Activated T-cell treated with anti-CD3 and anti-CD28 coated beads, Interleukin-2, amount 50 U/mL, for 4 hours (primary cell): ENCODE results near the gene CRPPA. TPM values are rescaled to one million over a fixed set of nuclear protein-coding genes. Genes with fewer than 3 reads are reported as not detected.
"Not testable (repeated sequence)": the region's sequence is repeated elsewhere in the genome, so short reads cannot be mapped to it uniquely, and the experiment has no call there.

Experiments
- ATAC-seq, 2 donors: fragments of 200-7000 bp; cut with Tn5 transposase; one replicate each; pipeline ENCODE4 v1.10.0; 2021
- DNase-seq: peaks from one replicate; pipeline ENCODE4 v3.0.0-alpha.2; 2020
- H3K27me3 Mint-ChIP-seq: one replicate; pipeline ENCODE4 v1.8.0; 2021; ENCODE audit warnings: low read depth, mixed read lengths
- H3K36me3 Mint-ChIP-seq: one replicate; pipeline ENCODE4 v1.8.0; 2022; ENCODE audit warnings: mixed read lengths; ENCODE audit not compliant: insufficient read depth
- H3K4me1 Mint-ChIP-seq: one replicate; pipeline ENCODE4 v1.8.0; 2021; ENCODE audit warnings: low read depth, mixed read lengths
- H3K4me3 Mint-ChIP-seq: one replicate; pipeline ENCODE4 v1.8.0; 2021; ENCODE audit warnings: mild to moderate bottlenecking, moderate library complexity, mixed read lengths
- H3K9me3 Mint-ChIP-seq: one replicate; pipeline ENCODE4 v1.8.0; 2021; ENCODE audit warnings: mixed read lengths
- total RNA-seq, 3 donors: library from RNA; stranded (reverse); gene quantifications; one replicate each; pipeline ENCODE4 v1.2.1, GENCODE V29; 2021

CRPPA gene
- total RNA-seq, 3 donors from 2014 or later = 0.46 to 1.2 (median 1.2) TPM

GRCh38 chr7:16397501-16398145 lies 23.7 kb downstream of the CRPPA start:
- DNase-seq = no peak
- peaks cover 28% of the 10 kb centered on the region for H3K9me3 Mint-ChIP-seq
- no peaks in the 10 kb centered on the region for H3K4me1 Mint-ChIP-seq

GRCh38 chr7:16396766-16397500 lies 24.4 kb downstream of the CRPPA start:
- no peaks in the 10 kb centered on the region for H3K27me3 Mint-ChIP-seq
- H3K4me1 Mint-ChIP-seq = no peaks in the 10 kb centered on the region
- ATAC-seq (no peak), DNase-seq (no peak)
- peaks cover 21% of the 10 kb centered on the region for H3K9me3 Mint-ChIP-seq
- peaks cover 2% of the 10 kb centered on the region for H3K36me3 Mint-ChIP-seq
- no peak overlapping the region for H3K4me3 Mint-ChIP-seq

More at GRCh38 chr7:16397501-16398145, 23.7 kb downstream of the CRPPA start:
- Mint-ChIP-seq H3K4me3 (no peak overlapping the region), H3K27me3 (no peaks in the 10 kb centered on the region), H3K36me3 (peaks cover 2% of the 10 kb centered on the region)
- ATAC-seq = no peak

DNA sequence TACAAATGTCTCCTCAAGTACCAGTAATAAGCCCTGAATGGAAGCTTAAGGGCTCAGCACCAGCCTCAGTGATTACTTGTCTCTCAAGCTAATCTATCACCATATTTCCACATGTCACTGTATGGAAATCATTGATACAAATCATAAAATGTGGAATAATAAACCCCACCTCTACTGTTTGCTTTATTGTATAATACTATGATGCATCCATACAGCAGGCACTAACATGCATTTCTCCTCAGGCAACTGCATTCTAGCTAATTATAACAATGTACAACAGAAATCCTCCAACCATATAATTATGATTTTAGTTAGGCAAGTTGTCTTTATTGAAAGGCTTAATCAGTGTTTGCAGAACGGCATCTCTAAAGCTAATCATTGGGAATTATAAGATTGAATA lies 26.2 kb downstream of the CRPPA start:
- H3K4me1 Mint-ChIP-seq = no peaks in the 10 kb centered on the region

GRCh38 chr7:16393862-16394422 lies 27.4 kb downstream of the CRPPA start:
- Mint-ChIP-seq H3K9me3 (peaks cover 13% of the 10 kb centered on the region), H3K4me3 (no peak overlapping the region), H3K27me3 (no peaks in the 10 kb centered on the region), H3K4me1 (no peaks in the 10 kb centered on the region), H3K36me3 (peaks cover 2% of the 10 kb centered on the region)
- no peak for ATAC-seq
- DNase-seq = no peak

More for the DNA sequence above, 26.2 kb downstream of the CRPPA start:
- Mint-ChIP-seq H3K27me3 (no peaks in the 10 kb centered on the region), H3K9me3 (peaks cover 16% of the 10 kb centered on the region), H3K36me3 (peaks cover 2% of the 10 kb centered on the region), H3K4me3 (no peak overlapping the region)
- ATAC-seq (no peak), DNase-seq (no peak)

GRCh38 chr7:16392990-16393523 lies 28.3 kb downstream of the CRPPA start:
- no peaks in the 10 kb centered on the region for H3K4me1 Mint-ChIP-seq
- DNase-seq (no peak), ATAC-seq (no peak)
- H3K27me3 Mint-ChIP-seq = no peaks in the 10 kb centered on the region
- H3K9me3 Mint-ChIP-seq = peaks cover 16% of the 10 kb centered on the region
- H3K36me3 Mint-ChIP-seq = peaks cover 2% of the 10 kb centered on the region
- H3K4me3 Mint-ChIP-seq = no peak overlapping the region

DNA sequence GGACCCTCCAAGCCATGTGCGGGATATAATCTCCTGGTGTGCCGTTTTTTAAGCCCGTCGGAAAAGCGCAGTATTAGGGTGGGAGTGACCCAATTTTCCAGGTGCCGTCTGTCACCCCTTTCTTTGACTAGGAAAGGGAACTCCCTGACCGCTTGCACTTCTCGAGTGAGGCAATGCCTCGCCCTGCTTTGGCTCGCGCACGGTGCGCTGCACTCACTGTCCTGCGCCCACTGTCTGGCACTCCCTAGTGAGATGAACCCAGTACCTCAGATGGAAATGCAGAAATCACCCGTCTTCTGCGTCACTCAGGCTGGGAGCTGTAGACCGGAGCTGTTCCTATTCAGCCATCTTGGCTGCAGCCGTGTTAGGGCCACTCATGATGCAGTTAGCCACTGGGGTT lies 37.6 kb downstream of the CRPPA start:
- not testable (repeated sequence) for H3K27me3 Mint-ChIP-seq, H3K4me1 Mint-ChIP-seq, H3K36me3 Mint-ChIP-seq, H3K4me3 Mint-ChIP-seq, ATAC-seq, DNase-seq
- H3K9me3 Mint-ChIP-seq = peaks cover 14% of the 10 kb centered on the region

DNA sequence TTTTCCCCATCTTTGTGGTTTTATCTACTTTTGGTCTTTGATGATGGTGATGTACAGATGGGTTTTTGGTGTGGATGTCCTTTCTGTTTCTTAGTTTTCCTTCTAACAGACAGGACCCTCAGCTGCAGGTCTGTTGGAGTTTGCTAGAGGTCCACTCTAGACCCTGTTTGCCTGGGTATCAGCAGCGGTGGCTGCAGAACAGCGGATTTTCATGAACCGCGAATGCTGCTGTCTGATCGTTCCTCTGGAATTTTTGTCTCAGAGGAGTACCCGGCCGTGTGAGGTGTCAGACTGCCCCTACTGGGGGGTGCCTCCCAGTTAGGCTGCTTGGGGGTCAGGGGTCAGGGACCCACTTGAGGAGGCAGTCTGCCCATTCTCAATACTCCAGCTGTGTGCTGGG lies 38.2 kb downstream of the CRPPA start:
- H3K4me3 Mint-ChIP-seq, H3K36me3 Mint-ChIP-seq, H3K27me3 Mint-ChIP-seq, DNase-seq, ATAC-seq, H3K4me1 Mint-ChIP-seq: not testable (repeated sequence)
- peaks cover 11% of the 10 kb centered on the region for H3K9me3 Mint-ChIP-seq

Other genes starting within 250 kb of the CRPPA start
- not detected for gene SOSTDC1, start 44.2 kb upstream of the CRPPA start, total RNA-seq
- gene LRRC72, start 105.3 kb upstream of the CRPPA start, total RNA-seq = not detected
- 1 to 10 TPM; 5.7 to 7.1 (median 5.7) TPM for gene ANKMY2, start 224.2 kb upstream of the CRPPA start, total RNA-seq
- gene BZW2, start 224.6 kb upstream of the CRPPA start, total RNA-seq = 100 to 1,000 TPM; 116 to 135 (median 127) TPM